ENCODE results near the gene PRRC2B. TPM values are rescaled to one million over a fixed set of nuclear protein-coding genes. Genes with fewer than 3 reads are reported as not detected.

PRRC2B gene
- total RNA-seq, 2 donors from 2014 or later: 136 to 157 TPM

Other genes with a start within 250 kb of the PRRC2B start
- gene FAM78A, start 117.6 kb upstream of the PRRC2B start, total RNA-seq: 10 to 100 TPM; 29.1 to 50.2 TPM
- gene PLPP7, start 104.4 kb upstream of the PRRC2B start, total RNA-seq: not detected
- gene POMT1, start 108.8 kb downstream of the PRRC2B start, total RNA-seq: 10 to 100 TPM; 51.3 to 73.7 TPM
- gene UCK1, start 137.2 kb downstream of the PRRC2B start, total RNA-seq: 10 to 100 TPM; 22.1 to 23.7 TPM
- not detected for gene PRRT1B, start 151.4 kb downstream of the PRRC2B start, total RNA-seq